SJCRH30 (cell line): ENCODE data around the gene ROMO1. TPM values are rescaled to one million over a fixed set of nuclear protein-coding genes. Genes with fewer than 3 reads are reported as not detected.
"Not testable (repeated sequence)": the region's sequence is repeated elsewhere in the genome, so short reads cannot be mapped to it uniquely, and the experiment has no call there.

ENCODE experiments used
- DNase-seq, 2 experiments: peaks; one replicate each; pipeline ENCODE4 v3.0.0-alpha.2; 2015 to 2020
- H3K27ac ChIP-seq: fragments of 250-450 bp; sonication (Bioruptor Pico); 2 replicates; pipeline ENCODE4 v1.5.1; 2020; ENCODE audit warnings: mild to moderate bottlenecking, moderate library complexity
- H3K27me3 ChIP-seq: fragments of 250-450 bp; sonication (Bioruptor Pico); 2 replicates; pipeline ENCODE4 v1.5.1; 2020; ENCODE audit warnings: mild to moderate bottlenecking, moderate library complexity
- H3K36me3 ChIP-seq: fragments of 250-450 bp; sonication (Bioruptor Pico); 2 replicates; pipeline ENCODE4 v1.5.1; 2020; ENCODE audit warnings: mild to moderate bottlenecking, moderate library complexity
- H3K4me1 ChIP-seq: fragments of 250-450 bp; sonication (Bioruptor Pico); 2 replicates; pipeline ENCODE4 v1.5.1; 2020; ENCODE audit warnings: mild to moderate bottlenecking, moderate library complexity
- H3K4me3 ChIP-seq: fragments of 250-450 bp; sonication (Bioruptor Pico); 2 replicates; pipeline ENCODE4 v1.5.1; 2020; ENCODE audit warnings: mild to moderate bottlenecking, moderate library complexity
- H3K9me3 ChIP-seq: fragments of 250-450 bp; sonication (Bioruptor Pico); replicated peaks from 2 replicates; pipeline ENCODE4 v1.5.1; 2020; ENCODE audit warnings: mild to moderate bottlenecking, moderate library complexity
- total RNA-seq: library from RNA; depleted of rRNA; stranded (reverse); fragments of >200 nt; shearing (Covaris generic); gene quantifications from 2 replicates; pipeline ENCODE4 v1.2.3, GENCODE V29; 2014

Gene ROMO1
- total RNA-seq, 1 experiment from 2014 or later, result 282 TPM

DNA sequence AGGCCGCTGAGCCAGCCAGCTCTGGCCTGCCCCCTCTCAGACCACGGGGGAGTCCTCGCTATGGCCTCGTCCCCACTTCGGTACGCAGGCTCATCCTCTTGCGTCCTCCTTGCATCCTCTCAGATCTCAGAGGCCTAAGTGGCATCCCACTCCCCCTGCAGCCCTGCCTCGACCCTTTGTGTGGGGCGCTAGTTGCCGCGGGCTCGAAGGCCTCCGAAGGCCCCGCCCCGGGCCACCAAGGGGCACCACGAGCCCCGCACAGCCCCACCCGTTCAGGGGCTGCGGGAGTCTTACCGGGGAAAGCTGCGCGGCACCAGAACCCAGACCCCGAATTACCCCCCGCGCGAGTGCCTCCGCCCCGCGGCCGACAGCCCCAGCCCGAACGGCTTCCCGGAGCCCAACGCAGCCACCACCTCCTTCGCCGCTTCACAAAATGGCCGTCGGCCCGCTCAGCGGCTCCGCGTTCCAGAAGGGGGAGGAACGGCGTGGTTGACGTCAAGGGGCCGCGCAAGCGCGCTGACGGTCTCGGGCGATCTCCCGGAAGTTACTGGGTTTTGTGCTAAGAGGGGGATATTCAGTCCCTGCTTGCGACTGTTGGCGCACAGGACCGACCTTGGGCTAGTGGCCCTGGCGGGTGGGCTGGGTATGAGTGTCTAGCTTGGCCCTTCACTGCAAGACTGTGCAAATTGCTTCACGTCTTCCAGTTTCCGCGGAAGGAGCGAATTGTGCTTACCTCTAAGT, 34.6 kb upstream of the ROMO1 start, which contains the start of the genes CPNE1 and RBM12:
TSS of gene CPNE1 (minus strand) at position 435 of the 741 bp plus-strand sequence. CDS start 31,977 bp downstream, outside the sequence.
TSS of gene RBM12 (minus strand) at position 435 of the 741 bp plus-strand sequence. CDS start 9,578 bp downstream, outside the sequence.
- Histone ChIP-seq H3K4me1 (peaks cover 21% of the 10 kb centered on the region), H3K9me3 (peaks cover 2% of the 10 kb centered on the region; the same call in 1 of the 2 replicates), H3K4me3 (peak within 1 kb of the TSS; percentile 90), H3K27me3 (no peaks in the 10 kb centered on the region), H3K27ac (peak within 1 kb of the TSS; percentile 87), H3K36me3 (0 out of 2 replicates have a peak, but pooled peaks cover 4% of the 10 kb centered on the region)
- DNase-seq, result peak; percentile 98 to 99

DNA sequence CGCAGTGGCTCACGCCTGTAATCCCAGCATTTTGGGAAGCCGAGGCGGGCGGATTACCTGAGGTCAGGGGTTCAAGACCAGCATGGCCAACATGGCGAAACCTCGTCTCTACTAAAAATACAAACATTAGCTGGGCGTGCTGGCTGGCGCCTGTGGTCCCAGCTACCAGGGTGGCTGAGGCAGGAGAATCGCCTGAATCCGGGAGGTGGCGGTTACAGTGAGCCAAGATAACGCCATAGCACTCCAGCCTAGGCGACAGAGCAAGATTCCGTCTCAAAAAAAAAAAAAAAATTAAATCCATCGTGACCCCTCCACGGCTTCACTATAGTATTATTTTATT, 33.3 kb upstream of the ROMO1 start:
- H3K4me3 ChIP-seq, result no peak overlapping the region
- H3K9me3 ChIP-seq, result no peaks in the 10 kb centered on the region
- H3K4me1 ChIP-seq, result peaks cover 21% of the 10 kb centered on the region
- DNase-seq, result no peak
- no peak overlapping the region for H3K27ac ChIP-seq
- H3K27me3 ChIP-seq, result no peaks in the 10 kb centered on the region
- H3K36me3 ChIP-seq, result peaks cover 4% of the 10 kb centered on the region; the same call in 1 of the 2 replicates

DNA sequence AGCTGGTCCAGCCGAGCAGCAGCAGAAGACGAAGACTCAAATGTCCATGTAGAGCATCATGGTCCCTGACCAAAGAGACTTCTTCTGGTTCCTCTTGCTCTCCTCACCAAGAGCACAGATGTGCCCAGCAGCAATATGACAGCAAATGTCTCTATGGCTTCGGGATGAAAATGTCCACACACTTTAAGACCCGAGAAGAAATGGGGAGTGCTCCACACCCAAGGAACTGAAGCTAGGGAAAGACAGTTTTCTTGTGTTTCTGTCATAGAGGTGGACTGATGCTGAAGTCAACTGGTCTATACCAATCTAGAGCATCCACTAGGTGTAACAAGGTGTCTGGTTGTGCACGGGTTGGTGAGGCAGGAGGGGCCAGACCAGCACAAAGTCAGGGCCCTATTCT, 30.0 kb upstream of the ROMO1 start:
- Histone ChIP-seq H3K27ac (no peak overlapping the region), H3K36me3 (peaks cover 9% of the 10 kb centered on the region), H3K9me3 (no peaks in the 10 kb centered on the region), H3K27me3 (no peaks in the 10 kb centered on the region), H3K4me3 (no peak overlapping the region), H3K4me1 (peaks cover 4% of the 10 kb centered on the region; the same call in 1 of the 2 replicates)
- DNase-seq, result no peak

DNA sequence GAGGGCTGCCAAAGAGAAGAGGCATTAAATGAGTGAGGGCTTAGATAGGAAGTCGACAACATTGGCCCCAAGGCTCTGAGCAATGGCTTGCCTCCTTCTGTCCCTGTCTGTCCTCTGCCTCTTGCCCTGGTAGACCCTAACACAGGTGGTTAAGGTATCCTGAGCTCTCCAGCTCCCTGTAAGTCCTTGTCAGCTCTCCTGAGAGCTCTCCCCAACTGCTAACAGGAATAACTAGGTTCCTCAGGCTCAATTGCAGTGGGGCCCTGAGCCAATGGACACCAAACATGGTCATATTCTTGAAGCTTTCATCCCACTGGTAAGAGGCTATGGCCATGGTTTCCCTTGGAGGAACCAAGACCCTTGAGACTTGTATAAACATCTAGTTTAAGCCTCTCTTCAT, 29.5 kb upstream of the ROMO1 start:
- H3K4me3 ChIP-seq, result no peak overlapping the region
- H3K36me3 ChIP-seq, result peaks cover 9% of the 10 kb centered on the region
- no peaks in the 10 kb centered on the region for H3K9me3 ChIP-seq
- peaks cover 4% of the 10 kb centered on the region; the same call in 1 of the 2 replicates for H3K4me1 ChIP-seq
- no peaks in the 10 kb centered on the region for H3K27me3 ChIP-seq
- no peak for DNase-seq
- no peak overlapping the region for H3K27ac ChIP-seq

- no peaks in the 10 kb centered on the region for H3K27me3 ChIP-seq
- H3K36me3 ChIP-seq, result peaks cover 8% of the 10 kb centered on the region
- DNase-seq, result no peak
- H3K9me3 ChIP-seq, result no peaks in the 10 kb centered on the region
- H3K4me1 ChIP-seq, result no peaks in the 10 kb centered on the region
- H3K27ac ChIP-seq, result no peak overlapping the region
- no peak overlapping the region for H3K4me3 ChIP-seq
Measured at GRCh38 chr20:35673884-35674283, 25.3 kb upstream of the ROMO1 start.

DNA sequence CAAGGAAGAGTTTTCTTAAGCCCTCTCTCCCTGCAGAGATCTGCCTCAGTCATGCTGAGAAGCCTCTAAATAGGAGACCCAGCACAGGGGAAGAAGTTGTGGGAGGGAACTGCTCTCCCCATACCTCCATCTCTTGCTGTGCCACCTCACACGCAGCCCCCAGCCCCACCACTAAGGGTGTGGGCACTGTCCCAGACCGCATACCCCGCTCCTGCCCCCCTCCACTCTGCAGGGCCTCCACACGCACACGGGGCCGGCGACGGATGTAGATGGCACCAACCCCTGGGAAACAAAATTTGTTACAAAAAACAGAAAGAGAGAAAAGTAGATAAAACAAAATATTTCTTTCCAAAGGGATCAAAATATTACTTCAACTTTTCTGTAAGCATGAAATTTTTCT, 24.3 kb upstream of the ROMO1 start:
- no peak for DNase-seq
- Histone ChIP-seq H3K4me1 (no peaks in the 10 kb centered on the region), H3K27me3 (no peaks in the 10 kb centered on the region), H3K9me3 (no peaks in the 10 kb centered on the region), H3K27ac (no peak overlapping the region), H3K4me3 (no peak overlapping the region), H3K36me3 (peaks cover 5% of the 10 kb centered on the region)

- Histone ChIP-seq H3K4me3 (no peak overlapping the region), H3K27ac (no peak overlapping the region), H3K9me3 (no peaks in the 10 kb centered on the region), H3K4me1 (no peaks in the 10 kb centered on the region), H3K36me3 (no peaks in the 10 kb centered on the region; the same call in 1 of the 2 replicates), H3K27me3 (no peaks in the 10 kb centered on the region)
- DNase-seq, result no peak
Measured at GRCh38 chr20:35680452-35681183, 18.6 kb upstream of the ROMO1 start.

DNA sequence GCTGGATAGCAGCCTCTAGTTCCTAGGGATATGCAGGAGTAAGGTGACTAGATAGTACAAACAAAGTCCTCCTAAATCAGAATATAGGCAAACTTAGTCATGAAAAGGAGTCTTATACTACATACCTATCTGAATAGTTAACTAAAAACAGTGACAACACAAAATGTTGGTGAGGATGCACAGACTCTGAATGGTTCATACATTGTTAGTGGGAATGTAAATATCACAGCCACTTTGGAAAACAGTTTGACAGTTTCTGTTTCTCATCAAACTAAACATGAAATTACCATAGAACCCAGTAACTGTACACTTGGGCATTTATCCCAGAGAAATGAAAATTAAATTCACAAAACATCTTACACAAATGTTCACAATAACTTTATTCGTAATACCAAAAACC, 17.2 kb upstream of the ROMO1 start:
- H3K9me3 ChIP-seq, result no peaks in the 10 kb centered on the region
- DNase-seq, result no peak
- no peak overlapping the region for H3K4me3 ChIP-seq
- no peaks in the 10 kb centered on the region; the same call in 1 of the 2 replicates for H3K36me3 ChIP-seq
- no peak overlapping the region for H3K27ac ChIP-seq
- H3K27me3 ChIP-seq, result no peaks in the 10 kb centered on the region
- no peaks in the 10 kb centered on the region for H3K4me1 ChIP-seq

GRCh38 chr20:35685368-35685767, 13.8 kb upstream of the ROMO1 start:
- not testable (repeated sequence) for H3K9me3 ChIP-seq, H3K4me3 ChIP-seq, H3K27ac ChIP-seq, H3K27me3 ChIP-seq, DNase-seq, H3K4me1 ChIP-seq, H3K36me3 ChIP-seq

DNA sequence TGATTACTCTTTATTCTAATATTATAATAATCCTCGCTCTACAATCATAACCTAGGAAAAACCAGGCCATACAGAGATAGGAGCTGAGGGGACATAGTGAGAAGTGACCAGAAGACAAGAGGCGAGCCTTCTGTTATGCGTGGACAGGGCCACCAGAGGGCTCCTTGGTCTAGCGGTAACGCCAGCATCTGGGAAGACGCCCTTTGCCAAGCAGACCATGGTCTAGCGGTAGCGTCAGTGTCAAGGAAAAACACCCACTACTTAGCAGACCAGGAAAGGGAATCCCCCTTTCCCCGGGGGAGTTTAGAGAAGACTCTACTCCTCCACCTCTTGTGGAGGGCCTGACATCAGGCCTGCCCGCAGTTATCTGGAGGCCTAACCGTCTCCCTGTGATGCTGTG, 12.3 kb upstream of the ROMO1 start:
- not testable (repeated sequence) for H3K4me3 ChIP-seq, H3K27me3 ChIP-seq, H3K27ac ChIP-seq, H3K9me3 ChIP-seq, H3K4me1 ChIP-seq, H3K36me3 ChIP-seq
- DNase-seq, result peak; percentile 35 to 39

DNA sequence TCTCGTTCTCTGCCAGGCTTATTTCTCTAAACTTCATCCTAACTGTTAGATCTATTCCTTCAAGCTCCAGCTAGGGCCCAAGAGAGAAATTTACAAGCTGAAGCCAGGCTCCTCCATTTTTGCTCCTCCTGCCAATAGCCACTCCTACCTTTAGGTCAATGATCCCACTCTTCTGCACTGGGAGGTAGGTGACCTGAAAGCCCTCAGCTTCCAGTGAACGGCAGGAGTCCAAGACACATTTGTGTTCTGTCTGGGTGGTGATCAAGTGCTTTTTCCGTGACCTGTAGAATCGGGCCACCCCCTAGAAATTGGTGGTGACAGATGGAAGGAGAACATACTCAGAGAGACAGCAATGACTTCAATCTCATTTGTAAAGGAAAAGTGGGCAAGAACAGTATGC, 8.9 kb upstream of the ROMO1 start:
- H3K4me1 ChIP-seq, result no peaks in the 10 kb centered on the region
- H3K9me3 ChIP-seq, result no peaks in the 10 kb centered on the region
- DNase-seq, result no peak
- H3K27ac ChIP-seq, result no peak overlapping the region
- H3K4me3 ChIP-seq, result no peak overlapping the region
- H3K36me3 ChIP-seq, result peaks cover 10% of the 10 kb centered on the region; the same call in 1 of the 2 replicates
- no peaks in the 10 kb centered on the region for H3K27me3 ChIP-seq

DNA sequence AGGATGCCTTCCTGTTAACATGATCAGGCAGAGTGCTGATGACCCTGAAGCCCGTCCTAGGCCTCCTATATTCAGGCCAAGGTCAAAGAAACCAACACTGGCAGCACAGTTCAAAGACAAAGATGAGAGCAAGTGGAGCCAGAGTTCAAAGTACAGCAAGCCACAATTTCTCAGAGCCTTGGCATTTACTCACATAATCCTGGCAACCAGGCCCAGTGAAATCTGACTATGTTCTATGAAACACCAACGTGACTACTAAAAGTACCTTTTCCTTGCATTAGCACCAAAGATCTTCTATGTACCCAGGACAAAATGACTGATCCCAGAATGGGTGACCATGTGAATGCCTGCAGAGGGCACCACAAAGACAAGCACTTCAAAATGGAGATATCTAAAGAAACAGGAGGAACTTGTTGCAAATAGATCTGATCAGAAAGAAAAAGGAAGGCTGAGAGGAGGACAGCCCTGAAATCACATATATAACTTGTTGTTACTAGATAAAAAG, 3.9 kb upstream of the ROMO1 start:
- no peaks in the 10 kb centered on the region for H3K9me3 ChIP-seq
- H3K36me3 ChIP-seq, result peaks cover 2% of the 10 kb centered on the region; the same call in 1 of the 2 replicates
- H3K27ac ChIP-seq, result no peak overlapping the region
- H3K27me3 ChIP-seq, result no peaks in the 10 kb centered on the region
- no peak for DNase-seq
- no peak overlapping the region for H3K4me3 ChIP-seq
- peaks cover 10% of the 10 kb centered on the region for H3K4me1 ChIP-seq

DNA sequence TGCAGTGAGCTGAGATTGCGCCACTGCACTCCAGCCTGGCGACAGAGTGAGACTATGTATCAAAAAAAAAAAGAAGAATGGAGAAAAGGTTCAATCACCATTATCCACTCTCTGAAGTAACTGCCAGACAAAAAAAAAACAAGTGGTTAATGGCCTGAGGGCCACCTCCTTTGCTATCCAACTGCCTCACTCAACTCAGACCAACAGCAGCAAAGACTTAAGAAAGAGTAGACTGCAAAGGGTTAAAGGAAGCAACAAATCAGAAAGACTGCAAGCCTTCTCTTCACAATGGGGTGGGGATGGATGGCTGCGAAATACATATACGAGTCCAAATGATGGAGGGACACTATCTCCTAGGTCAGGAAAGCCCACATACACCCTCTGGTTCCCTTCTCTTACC, 3.2 kb upstream of the ROMO1 start:
- peaks cover 17% of the 10 kb centered on the region for H3K4me1 ChIP-seq
- peaks cover 7% of the 10 kb centered on the region for H3K36me3 ChIP-seq
- H3K27ac ChIP-seq, result no peak overlapping the region
- H3K4me3 ChIP-seq, result no peak overlapping the region
- H3K9me3 ChIP-seq, result no peaks in the 10 kb centered on the region
- H3K27me3 ChIP-seq, result no peaks in the 10 kb centered on the region
- no peak for DNase-seq

- no peak for DNase-seq
- Histone ChIP-seq H3K27ac (no peak overlapping the region), H3K4me1 (peaks cover 17% of the 10 kb centered on the region), H3K27me3 (no peaks in the 10 kb centered on the region), H3K4me3 (peak overlapping the region; percentile 88), H3K9me3 (no peaks in the 10 kb centered on the region), H3K36me3 (peaks cover 25% of the 10 kb centered on the region)
Measured at GRCh38 chr20:35697696-35698297, 1.4 kb upstream of the ROMO1 start.
